GM18867 (cell line): ENCODE results near the gene PRRT1.
"Not testable (repeated sequence)": the region's sequence is repeated elsewhere in the genome, so short reads cannot be mapped to it uniquely, and the experiment has no call there.

Source experiments
- ATAC-seq: cut with Tn5 transposase; IDR thresholded peaks from one replicate; pipeline ENCODE4 v1.9.1; 2021; ENCODE audit warnings: mild to moderate bottlenecking, moderate library complexity; ENCODE audit not compliant: unreplicated experiment

Gene PRRT1

GRCh38 chr6:32105433-32105832, 46.3 kb downstream of the PRRT1 start:
- no peak for ATAC-seq

- no peak for ATAC-seq
These were observed 49.5 kb downstream of the PRRT1 start for GRCh38 chr6:32102255-32102654.

GRCh38 chr6:32100251-32100650, 51.5 kb downstream of the PRRT1 start:
- not testable (repeated sequence) for ATAC-seq
